ENCODE data around the gene ESRRB. TPM values are rescaled to one million over a fixed set of nuclear protein-coding genes. Genes with fewer than 3 reads are reported as not detected.

The ESRRB gene
- total and polyA plus RNA-seq, 8 donors, result 0.58 to 4.6 (median 3.8) TPM; not detected in 2

DNA sequence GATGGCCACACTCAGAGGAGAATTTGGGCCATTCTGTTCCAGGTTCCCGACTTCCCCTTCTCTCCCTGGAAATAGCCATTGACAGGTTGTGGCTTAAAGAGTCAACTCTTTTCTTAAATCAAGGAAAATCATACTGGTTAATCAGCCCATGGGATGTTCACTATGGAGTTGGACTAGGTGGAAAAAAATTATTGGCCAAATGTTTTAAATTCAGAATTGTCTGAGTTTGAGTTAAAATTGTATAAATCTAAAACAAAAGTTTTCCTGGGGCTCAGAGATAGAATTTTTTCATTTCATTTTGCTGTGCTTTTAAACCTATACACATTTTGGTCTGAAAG, 6.5 kb downstream of the ESRRB start:
- Histone ChIP-seq H3K27ac (no peak overlapping the region), H3K9me3 (no peaks in the 10 kb centered on the region), H3K4me1 (peaks cover 0 to 6% (median 3%) of the 10 kb centered on the region in 4 donors), H3K4me3 (no peak overlapping the region), H3K27me3 (peaks cover 0 to 95% (median 57%) of the 10 kb centered on the region in 3 donors), H3K36me3 (no peaks in the 10 kb centered on the region)
- no peak for DNase-seq
- TF ChIP-seq, protein P1, sequence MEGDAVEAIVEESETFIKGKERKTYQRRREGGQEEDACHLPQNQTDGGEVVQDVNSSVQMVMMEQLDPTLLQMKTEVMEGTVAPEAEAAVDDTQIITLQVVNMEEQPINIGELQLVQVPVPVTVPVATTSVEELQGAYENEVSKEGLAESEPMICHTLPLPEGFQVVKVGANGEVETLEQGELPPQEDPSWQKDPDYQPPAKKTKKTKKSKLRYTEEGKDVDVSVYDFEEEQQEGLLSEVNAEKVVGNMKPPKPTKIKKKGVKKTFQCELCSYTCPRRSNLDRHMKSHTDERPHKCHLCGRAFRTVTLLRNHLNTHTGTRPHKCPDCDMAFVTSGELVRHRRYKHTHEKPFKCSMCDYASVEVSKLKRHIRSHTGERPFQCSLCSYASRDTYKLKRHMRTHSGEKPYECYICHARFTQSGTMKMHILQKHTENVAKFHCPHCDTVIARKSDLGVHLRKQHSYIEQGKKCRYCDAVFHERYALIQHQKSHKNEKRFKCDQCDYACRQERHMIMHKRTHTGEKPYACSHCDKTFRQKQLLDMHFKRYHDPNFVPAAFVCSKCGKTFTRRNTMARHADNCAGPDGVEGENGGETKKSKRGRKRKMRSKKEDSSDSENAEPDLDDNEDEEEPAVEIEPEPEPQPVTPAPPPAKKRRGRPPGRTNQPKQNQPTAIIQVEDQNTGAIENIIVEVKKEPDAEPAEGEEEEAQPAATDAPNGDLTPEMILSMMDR (IDR thresholded peaks at IDR 0.05), result no peak
- TF ChIP-seq POLR2AphosphoS5 (IDR thresholded peaks at IDR 0.05) (no peak), POLR2A (IDR thresholded peaks at IDR 0.05) (no peak), EP300 (IDR thresholded peaks at IDR 0.05) (no peak)
- 38 to 80% (median 50%) methylated on average over 1 of the region's 1 CpG for WGBS, 5 donors
- intact Hi-C loops (cut with DNase I; ENCODE audit: low total_unique reads), result no loop called here

DNA sequence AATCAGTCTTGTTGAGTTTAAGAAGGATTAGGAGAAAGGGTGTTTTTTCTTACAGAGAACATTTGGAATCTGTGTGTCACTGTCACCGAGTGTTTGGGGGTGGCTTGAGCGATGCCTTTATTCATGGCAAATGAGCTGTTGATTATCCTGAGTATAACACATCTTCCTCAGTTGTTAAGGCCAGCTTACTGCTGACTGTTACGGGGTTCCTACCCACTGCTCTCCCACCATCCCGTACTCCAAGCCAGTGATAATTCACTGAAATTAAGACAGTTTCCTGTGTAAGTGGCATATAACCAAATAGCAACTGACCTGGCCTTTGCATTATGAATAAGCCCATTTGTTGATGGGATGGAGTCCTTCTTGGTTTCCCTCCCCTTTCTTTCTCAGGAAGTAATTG, 9.5 kb downstream of the ESRRB start:
- Histone ChIP-seq H3K9me3 (no peaks in the 10 kb centered on the region), H3K4me3 (no peak overlapping the region), H3K27me3 (peaks cover 0 to 87% (median 37%) of the 10 kb centered on the region in 3 donors), H3K4me1 (no peaks in the 10 kb centered on the region), H3K36me3 (no peaks in the 10 kb centered on the region), H3K27ac (no peak overlapping the region)
- TF ChIP-seq, protein P1 (IDR thresholded peaks at IDR 0.05), result no peak
- no peak for TF ChIP-seq EP300 (IDR thresholded peaks at IDR 0.05)
- no peak for TF ChIP-seq POLR2A (IDR thresholded peaks at IDR 0.05)
- no peak for TF ChIP-seq POLR2AphosphoS5 (IDR thresholded peaks at IDR 0.05)
- DNase-seq, result no peak
- 48 to 66% (median 62%) methylated on average over 4 of the region's 4 CpGs for WGBS, 5 donors
- intact Hi-C loops (cut with DNase I; ENCODE audit: low total_unique reads), result no loop called here

DNA sequence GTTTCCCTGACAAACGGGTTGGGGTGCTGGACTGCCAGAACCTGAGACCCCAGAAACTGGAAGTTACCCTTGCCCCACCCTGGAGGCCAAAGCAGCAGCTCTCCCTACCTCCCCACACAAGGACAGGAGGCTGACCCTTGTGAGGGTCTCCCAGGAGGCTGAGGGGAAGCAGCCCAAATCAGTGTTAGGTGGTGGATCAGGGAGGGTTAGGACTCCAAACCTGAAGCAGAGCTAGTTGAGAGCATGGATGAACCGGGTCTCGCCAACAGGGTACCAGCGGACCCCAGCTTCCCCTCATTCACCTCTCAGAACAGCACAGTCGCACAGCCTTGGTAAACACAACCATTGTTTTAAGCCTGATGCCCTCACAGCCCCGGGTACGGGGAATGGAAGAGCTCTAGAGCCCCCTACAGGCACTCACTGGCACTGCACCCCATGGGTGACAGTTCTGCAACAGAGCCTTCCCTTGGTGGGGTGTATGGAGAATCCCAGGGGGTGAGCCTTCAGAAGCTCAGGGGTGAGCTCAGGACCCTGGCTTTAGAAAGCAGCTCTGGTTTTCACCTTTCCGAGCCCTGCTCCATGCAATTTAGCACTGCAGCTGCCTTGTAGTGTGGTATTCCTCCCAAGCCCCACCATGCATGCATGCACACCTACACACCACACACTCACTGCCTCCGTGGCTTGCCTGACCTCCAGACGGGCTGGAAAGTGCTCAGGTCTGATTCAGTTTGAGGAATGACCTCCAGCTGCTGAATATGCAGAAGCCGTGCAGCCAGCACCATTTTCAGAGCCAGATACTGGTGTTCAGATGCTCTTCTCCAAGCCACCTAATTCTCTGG, 11.2 kb downstream of the ESRRB start:
- intact Hi-C loops (cut with DNase I; ENCODE audit: low total_unique reads), result no loop called here
- no peak overlapping the region for H3K27ac ChIP-seq
- whole genome bisulfite sequencing, 5 donors, result 10 to 35% (median 11%) methylated on average over 5 to 11 of the region's 11 CpGs
- no peaks in the 10 kb centered on the region for H3K9me3 ChIP-seq
- DNase-seq, result peak; percentile 65 to 84
- no peaks in the 10 kb centered on the region for H3K4me1 ChIP-seq
- TF ChIP-seq POLR2A (IDR thresholded peaks at IDR 0.05) (no peak), POLR2AphosphoS5 (IDR thresholded peaks at IDR 0.05) (no peak)
- TF ChIP-seq, protein P1 (IDR thresholded peaks at IDR 0.05), result peak in 5 of 7 experiments; percentile 50 to 86 (median 83)
- H3K27me3 ChIP-seq, result peaks cover 0 to 70% (median 23%) of the 10 kb centered on the region in 3 donors
- H3K36me3 ChIP-seq, result no peaks in the 10 kb centered on the region
- H3K4me3 ChIP-seq, result no peak overlapping the region

DNA sequence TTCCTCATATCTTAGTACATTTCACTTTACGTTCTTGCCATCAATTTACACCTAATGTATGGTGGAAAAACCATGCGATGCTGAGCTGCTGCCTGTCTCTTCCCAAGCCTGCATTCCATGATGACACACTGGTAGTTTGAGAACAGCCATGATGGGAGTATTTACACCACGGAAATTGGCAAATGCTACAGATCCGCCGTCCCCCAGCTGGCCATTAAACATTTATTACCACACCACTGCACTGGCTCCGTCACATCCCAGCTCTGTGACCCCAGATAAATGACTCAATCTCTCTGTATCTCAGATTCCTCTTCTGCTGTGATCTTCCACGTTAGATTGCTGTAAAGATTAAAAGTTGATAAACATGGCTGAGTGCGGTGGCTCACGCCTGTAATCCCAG, 13.9 kb downstream of the ESRRB start:
- no peaks in the 10 kb centered on the region for H3K9me3 ChIP-seq
- no peaks in the 10 kb centered on the region for H3K36me3 ChIP-seq
- DNase-seq, result no peak
- TF ChIP-seq POLR2AphosphoS5 (IDR thresholded peaks at IDR 0.05) (no peak), POLR2A (IDR thresholded peaks at IDR 0.05) (no peak), EP300 (IDR thresholded peaks at IDR 0.05) (no peak)
- TF ChIP-seq, protein P1 (IDR thresholded peaks at IDR 0.05), result no peak
- intact Hi-C loops (cut with DNase I; ENCODE audit: low total_unique reads), result no loop called here
- WGBS, 5 donors, result 72 to 83% (median 80%) methylated on average over 9 of the region's 9 CpGs
- peaks cover 0 to 45% (median 11%) of the 10 kb centered on the region in 3 donors for H3K27me3 ChIP-seq
- no peaks in the 10 kb centered on the region for H3K4me1 ChIP-seq
- no peak overlapping the region for H3K4me3 ChIP-seq
- H3K27ac ChIP-seq, result no peak overlapping the region

Data from stomach (tissue), 9 donors.